HG03060 (cell line): ENCODE measurements around the gene TRPC4.

Experiments used
- ATAC-seq: cut with Tn5 transposase; IDR thresholded peaks from one replicate; pipeline ENCODE4 v1.9.1; 2021; ENCODE audit warnings: low read depth, moderate number of reproducible peaks; ENCODE audit not compliant: unreplicated experiment

TRPC4 gene

DNA sequence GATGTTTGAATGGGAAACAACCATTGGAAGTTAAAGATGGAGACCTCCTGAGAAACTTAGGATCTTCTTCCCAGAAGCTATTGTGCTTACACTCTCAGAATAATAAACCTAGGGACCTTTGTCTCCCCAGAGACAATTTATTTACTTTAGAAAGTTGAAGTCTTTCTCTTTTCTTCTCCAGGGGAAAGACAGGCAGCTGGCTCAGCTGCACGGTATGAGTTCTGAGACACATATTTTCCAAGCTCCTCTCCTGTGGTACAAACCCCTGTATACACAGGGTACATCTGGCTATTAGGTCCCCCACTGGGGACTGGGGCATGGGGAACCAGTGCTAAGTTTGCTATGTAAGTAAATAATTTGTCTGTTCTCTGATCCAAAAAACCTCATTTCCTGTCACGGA lies 203.5 kb downstream of the TRPC4 start:
- no peak for ATAC-seq

DNA sequence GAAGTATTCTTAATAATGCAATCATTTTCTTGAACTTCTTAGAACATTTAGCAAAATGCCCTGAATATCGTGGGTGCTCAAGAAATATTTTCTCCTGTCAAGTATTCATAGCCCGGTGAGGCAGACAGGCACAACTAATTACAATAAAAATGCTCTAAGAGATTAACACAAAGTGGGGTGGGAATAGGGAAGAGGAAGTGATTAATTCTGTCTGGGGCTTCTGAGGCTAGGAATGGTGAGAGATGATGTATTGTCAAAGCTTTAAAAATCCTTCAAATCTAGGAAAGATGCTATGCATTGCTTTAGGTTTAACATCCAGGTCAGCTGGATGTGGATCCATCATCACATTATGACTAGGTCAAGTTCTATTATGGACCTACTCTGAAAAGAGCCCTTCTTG lies 204.2 kb downstream of the TRPC4 start:
- ATAC-seq = no peak

GRCh38 chr13:37663724-37664123 lies 205.8 kb downstream of the TRPC4 start:
- no peak for ATAC-seq

GRCh38 chr13:37662624-37663023 lies 206.9 kb downstream of the TRPC4 start:
- no peak for ATAC-seq

DNA sequence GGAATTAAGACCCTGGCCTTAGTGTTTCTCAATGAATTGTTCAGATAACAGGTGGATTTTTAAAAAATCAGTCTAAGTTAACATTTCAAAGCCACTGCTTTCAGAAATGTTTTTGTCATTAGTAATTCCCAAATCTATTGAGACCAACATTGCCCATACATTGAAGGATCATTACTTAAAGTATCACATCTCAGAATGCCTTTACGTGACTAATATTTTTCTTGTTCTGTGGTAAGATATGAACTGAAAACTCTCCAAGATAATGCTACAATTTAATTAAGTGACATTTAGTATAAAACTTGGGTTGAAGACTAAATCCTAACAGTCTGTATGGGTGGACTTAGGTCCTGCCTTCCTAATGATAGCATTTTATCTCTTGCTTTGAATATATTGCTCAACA lies 211.6 kb downstream of the TRPC4 start:
- no peak for ATAC-seq

DNA sequence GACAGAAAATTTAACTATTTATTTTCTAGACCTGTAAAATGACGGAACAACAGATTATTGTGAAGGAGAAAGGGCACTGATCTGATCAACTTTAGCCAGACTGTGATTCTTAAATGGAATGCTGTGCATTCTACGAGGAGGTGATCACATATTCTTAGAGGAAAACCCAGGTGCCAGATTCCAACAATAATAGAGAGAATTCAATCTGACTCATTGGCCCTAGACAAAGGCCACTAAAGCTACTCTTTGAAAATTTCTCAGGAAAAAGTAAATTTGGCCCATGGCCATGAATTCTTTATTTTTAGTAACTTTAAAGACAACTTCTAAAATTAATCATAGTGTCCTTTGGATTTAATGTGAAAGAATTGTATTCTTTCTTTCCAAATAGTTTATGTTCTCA lies 212.4 kb downstream of the TRPC4 start:
- ATAC-seq = no peak

- ATAC-seq = no peak
Observed at GRCh38 chr13:37656247-37656940, 213.2 kb downstream of the TRPC4 start.

- no peak for ATAC-seq
Observed at GRCh38 chr13:37652596-37652995, 217.0 kb downstream of the TRPC4 start.

GRCh38 chr13:37651891-37652290 lies 217.7 kb downstream of the TRPC4 start:
- ATAC-seq = no peak

GRCh38 chr13:37648609-37649008 lies 221.0 kb downstream of the TRPC4 start:
- ATAC-seq = no peak

- no peak for ATAC-seq
Observed at GRCh38 chr13:37647031-37647650, 222.4 kb downstream of the TRPC4 start.

DNA sequence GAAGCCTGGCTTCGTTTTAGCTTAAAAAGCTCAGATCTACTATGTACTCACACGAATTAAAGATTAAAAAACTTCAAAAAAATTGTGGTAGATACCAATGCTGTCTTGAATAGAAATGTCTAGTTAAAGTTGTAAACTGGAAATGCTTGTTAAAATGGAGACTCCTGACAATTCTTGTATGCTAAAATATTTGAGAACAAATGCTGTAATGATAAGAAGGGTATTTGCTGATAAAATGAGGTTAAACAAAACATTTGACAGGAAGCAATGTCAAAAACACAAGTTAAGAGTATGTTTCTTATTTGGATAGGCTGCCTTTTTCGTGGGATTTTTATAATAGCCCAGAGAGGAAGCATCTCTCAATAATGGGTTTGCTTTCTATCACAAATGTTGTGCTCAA lies 223.0 kb downstream of the TRPC4 start:
- ATAC-seq = no peak

DNA sequence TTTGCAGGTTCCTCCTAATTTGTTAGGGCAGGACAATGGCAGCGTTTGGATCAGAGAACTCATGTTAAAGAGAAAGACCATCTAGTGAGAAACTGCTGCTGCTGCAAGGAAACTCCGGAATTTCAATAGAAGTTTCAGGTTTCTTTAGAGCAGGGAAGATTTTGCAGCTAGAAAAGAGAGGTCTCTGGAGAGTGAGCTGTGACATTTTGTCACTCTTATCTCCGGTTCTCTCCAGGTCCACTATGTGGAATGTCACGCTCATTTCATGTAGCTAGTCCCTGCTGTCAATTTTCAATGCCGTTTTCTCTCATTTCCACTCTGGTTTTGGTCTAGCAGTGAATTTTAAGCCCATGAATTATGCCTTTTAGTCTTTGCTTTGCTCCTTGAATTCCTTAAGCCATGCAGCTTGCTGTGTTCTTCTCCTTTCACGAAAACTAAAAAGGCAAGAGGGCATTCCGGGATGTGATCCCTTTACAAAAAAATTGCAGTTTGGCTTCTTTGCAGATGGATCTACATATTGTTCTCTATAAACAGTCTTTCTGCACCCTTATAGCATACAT lies 224.3 kb downstream of the TRPC4 start:
- no peak for ATAC-seq

- no peak for ATAC-seq
Observed at GRCh38 chr13:37641391-37641790, 228.2 kb downstream of the TRPC4 start.

- ATAC-seq = no peak
Observed at GRCh38 chr13:37640499-37640898, 229.1 kb downstream of the TRPC4 start.

DNA sequence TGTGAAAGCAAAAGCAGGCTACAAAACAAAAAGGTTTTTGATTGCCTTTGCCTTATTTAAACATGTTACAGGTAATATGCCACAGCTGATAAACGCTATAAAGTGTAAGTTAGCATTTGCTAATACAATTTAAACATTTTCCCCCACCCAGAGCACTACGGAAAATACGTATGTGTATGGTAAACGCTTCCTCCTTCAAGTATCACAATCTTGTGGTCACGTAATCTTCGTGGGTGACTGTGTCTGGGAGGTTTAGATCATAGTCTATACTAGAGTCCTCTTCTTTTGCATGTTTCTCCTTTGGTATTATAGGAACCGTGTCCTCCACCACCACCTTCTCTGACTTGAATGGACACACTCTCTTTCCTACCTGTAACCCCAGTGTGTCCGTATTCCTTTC lies 232.9 kb downstream of the TRPC4 start:
- no peak for ATAC-seq

DNA sequence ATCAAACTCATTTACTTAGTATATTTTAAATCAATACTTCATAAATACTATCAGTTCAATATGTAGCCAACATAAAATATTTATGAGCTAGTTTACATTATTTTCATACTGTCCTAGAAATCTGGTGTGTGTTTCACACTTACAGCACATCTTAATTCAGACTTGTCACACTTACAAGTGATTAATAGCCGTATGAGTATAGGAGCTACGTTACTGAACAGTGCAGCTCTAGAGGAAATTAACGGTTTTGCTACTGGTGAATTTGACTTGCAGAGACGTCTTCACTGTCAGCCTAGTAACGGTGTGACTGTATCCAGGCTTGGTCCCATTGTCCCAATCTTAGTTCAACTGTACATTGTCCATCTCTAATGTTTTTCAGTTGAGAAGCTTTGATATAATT lies 237.3 kb downstream of the TRPC4 start:
- ATAC-seq = no peak

GRCh38 chr13:37627428-37627827 lies 242.1 kb downstream of the TRPC4 start:
- ATAC-seq = no peak

DNA sequence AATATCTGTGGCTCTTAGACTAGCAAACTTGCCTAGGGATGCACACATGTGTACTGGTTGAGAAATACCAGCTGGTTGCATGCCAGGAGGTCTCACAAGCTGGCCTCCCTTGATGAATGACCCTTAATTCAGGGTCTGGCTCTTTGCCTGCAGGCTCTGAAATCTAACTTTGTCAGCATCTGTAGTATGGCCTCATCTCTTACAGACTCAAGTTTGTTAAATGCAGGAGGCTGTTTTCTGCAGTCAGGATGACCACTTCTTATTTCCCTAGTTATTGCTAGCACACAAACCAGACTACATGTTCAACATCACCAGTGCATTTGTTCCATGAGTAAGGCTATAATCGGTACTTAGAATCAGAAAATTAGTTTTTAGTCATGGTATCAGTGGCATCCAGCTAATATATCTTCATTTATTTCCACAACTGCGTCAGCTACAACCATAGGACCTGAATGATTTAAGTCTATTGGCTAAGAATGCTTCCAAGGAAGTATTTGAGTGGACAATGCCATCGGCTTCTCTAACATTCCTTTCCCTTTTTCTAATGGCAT lies 247.7 kb downstream of the TRPC4 start:
- ATAC-seq = no peak

DNA sequence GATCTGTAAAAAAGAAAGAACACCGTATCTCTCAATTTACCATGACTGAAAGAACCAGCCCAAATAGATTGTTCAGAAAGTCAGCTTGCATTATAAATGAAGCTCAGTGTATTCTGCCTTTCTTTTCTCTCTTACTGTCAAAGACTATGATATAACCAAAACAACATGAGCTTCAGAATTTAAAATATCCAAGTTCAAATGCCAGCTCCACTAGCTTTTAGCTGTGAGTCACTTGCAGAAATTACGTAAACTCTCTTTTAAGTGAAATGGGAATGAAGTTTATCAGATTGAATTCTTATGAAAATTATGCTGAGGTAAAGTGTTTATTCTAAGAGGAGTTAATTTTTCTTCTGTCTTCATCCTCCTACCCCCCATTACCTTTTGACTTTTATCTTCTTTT lies 251.0 kb downstream of the TRPC4 start:
- ATAC-seq = no peak

DNA sequence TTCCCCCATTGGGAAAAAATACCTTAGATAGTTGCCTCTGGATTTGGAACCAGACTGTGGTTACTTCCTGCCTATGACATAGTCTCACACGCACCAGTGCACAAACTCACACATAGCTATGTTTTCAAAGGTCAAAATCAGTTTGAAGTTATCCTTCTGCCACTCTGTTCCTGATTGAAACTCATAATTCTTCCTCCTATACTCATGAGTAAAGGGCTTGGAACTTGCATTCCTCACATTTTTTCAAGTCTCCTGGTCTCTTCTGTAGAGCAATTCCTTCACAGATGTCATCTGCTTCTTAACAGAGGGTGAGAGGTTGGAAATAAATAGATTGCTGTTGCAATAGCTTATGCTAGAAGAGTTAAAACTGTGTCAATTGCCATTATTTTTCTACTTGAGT lies 252.4 kb downstream of the TRPC4 start:
- ATAC-seq = no peak

DNA sequence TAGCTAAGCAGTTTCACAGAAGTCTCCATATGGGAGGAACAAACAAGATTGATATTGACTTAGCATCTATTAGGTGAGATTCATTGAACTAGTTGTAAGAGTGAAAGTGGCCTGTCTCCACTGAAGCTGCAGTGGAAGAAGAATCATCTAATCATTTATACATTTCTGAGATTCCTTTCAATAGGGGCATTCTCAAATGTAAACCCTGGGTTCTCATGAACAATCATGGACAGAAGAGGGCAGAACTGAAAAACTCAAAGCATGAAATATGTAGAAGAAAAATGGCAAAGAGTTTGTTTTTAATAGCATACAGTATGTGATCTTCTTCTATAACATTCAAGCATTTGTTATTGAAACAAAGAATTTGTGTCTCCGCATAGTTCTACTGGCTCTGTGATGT lies 253.4 kb downstream of the TRPC4 start:
- no peak for ATAC-seq
